HCT116 (cell line): ENCODE results near the gene SFTPD. TPM values are rescaled to one million over a fixed set of nuclear protein-coding genes. Genes with fewer than 3 reads are reported as not detected.

Source experiments
- ATAC-seq: fragments of 200-7000 bp; cut with Tn5 transposase; 2 replicates; pipeline ENCODE4 v1.9.1; 2020; ENCODE audit warnings: mild to moderate bottlenecking, moderate library complexity
- BruUV-seq: library from RNA; stranded (reverse); fragments of 400-500 nt; replicated peaks from 2 replicates; lab custom pipeline; 2021; lab: Mats Ljungman, UMichigan
- CTCF ChIA-PET: fragments of 300-600 bp; sonication (Branson Sonifier 250); formaldehyde crosslinking; loops from one replicate; lab custom pipeline; 2021; ENCODE audit warnings: antibody characterized with exemption; lab: Charles Lee
- POLR2A ChIA-PET: fragments of 300-600, 350-600 bp; sonication (Branson Sonifier 250); formaldehyde crosslinking; loops from one replicate; lab custom pipeline; 2021; ENCODE audit warnings: antibody characterized with exemption; lab: Charles Lee
- RAD21 ChIA-PET, 2 experiments: fragments of 300-600 bp; sonication (Branson Sonifier 250); formaldehyde crosslinking; loops; one replicate each; lab custom pipeline; 2023; ENCODE audit warnings: low total read pairs in 2 of 2; ENCODE audit not compliant: uncharacterized antibody in 2 of 2, unreplicated experiment in 2 of 2, low non-redundant PET in 1 of 2; lab: Charles Lee
- DNase-seq: peaks from one replicate; pipeline ENCODE4 v3.0.0-alpha.2; 2010; ENCODE audit warnings: low read depth, low spot score
- H2AFZ ChIP-seq: fragments of 200-600 bp; shearing (Covaris generic), sonication (generic); 2 replicates; pipeline ENCODE4 v1.6.1; 2017; ENCODE audit warnings: low read depth, mixed run types, mixed read lengths, antibody characterized with exemption, low read length; ENCODE audit not compliant: poor library complexity, severe bottlenecking
- H3K27ac ChIP-seq: 2 replicates; pipeline ENCODE4 v1.5.1; 2012; ENCODE audit warnings: low read depth, low read length
- H3K27me3 ChIP-seq: fragments of 200-600 bp; sonication (generic); 2 replicates; pipeline ENCODE4 v1.6.1; 2016; ENCODE audit warnings: mixed run types, low read length, mixed read lengths; ENCODE audit not compliant: insufficient read depth
- H3K36me3 ChIP-seq, 2 experiments: fragments of 200-500 bp in 1 of 2; fragments of 200-600 bp in 1 of 2; sonication (Bioruptor generic) in 1 of 2; sonication (generic) in 1 of 2; 2 replicates each; pipeline versions ENCODE4 v1.5.1 to v1.6.1; 2014 to 2016; ENCODE audit warnings: low read length in 2 of 2, inconsistent platforms in 1 of 2, mixed read lengths in 1 of 2, mixed run types in 1 of 2; ENCODE audit not compliant: insufficient read depth in 2 of 2, control insufficient read depth in 1 of 2
- H3K4me1 ChIP-seq, 2 experiments: fragments of 200-600 bp in 1 of 2; sonication (generic) in 1 of 2; 2 replicates each; pipeline versions ENCODE4 v1.5.1 to v1.6.1; 2012 to 2017; ENCODE audit warnings: low read length in 2 of 2, inconsistent platforms in 1 of 2, mild to moderate bottlenecking in 1 of 2, mixed read lengths in 1 of 2, mixed run types in 1 of 2, moderate library complexity in 1 of 2; ENCODE audit not compliant: insufficient read depth in 2 of 2, control insufficient read depth in 1 of 2
- H3K4me2 ChIP-seq: fragments of 200-600 bp; sonication (generic); 2 replicates; pipeline ENCODE4 v1.6.1; 2017; ENCODE audit warnings: mixed run types, low read length, mixed read lengths
- H3K4me3 ChIP-seq, 2 experiments: fragments of 200-600 bp in 1 of 2; sonication (generic) in 1 of 2; replicated peaks in 1 of 2; 2 replicates each; pipeline ENCODE4 v1.5.1; 2011 to 2016; ENCODE audit warnings: low read length in 2 of 2, control low read depth in 1 of 2, low read depth in 1 of 2, mild to moderate bottlenecking in 1 of 2, mixed read lengths in 1 of 2, mixed run types in 1 of 2
- H3K79me2 ChIP-seq: fragments of 200-600 bp; sonication (generic); 2 replicates; pipeline ENCODE4 v1.6.1; 2017; ENCODE audit warnings: mild to moderate bottlenecking, mixed run types, low read length, moderate library complexity, mixed read lengths; ENCODE audit not compliant: insufficient read depth
- H3K9ac ChIP-seq: fragments of 200-600 bp; sonication (generic); 2 replicates; pipeline ENCODE4 v1.6.1; 2016; ENCODE audit warnings: low read length, mixed read lengths
- H3K9me2 ChIP-seq: fragments of 200-600 bp; sonication (generic), shearing (Covaris generic); 2 replicates; pipeline ENCODE4 v1.6.1; 2017; ENCODE audit warnings: mixed run types, mild to moderate bottlenecking, moderate library complexity; ENCODE audit not compliant: insufficient read depth
- H3K9me3 ChIP-seq, 2 experiments: fragments of 200-500 bp in 1 of 2; fragments of 200-600 bp in 1 of 2; sonication (Bioruptor generic) in 1 of 2; sonication (generic) in 1 of 2; 2 replicates each; pipeline ENCODE4 v1.6.1; 2014 to 2017; ENCODE audit warnings: low read length in 2 of 2, mixed read lengths in 2 of 2, inconsistent platforms in 1 of 2, low read depth in 1 of 2, mild to moderate bottlenecking in 1 of 2, mixed run types in 1 of 2, moderate library complexity in 1 of 2; ENCODE audit not compliant: control insufficient read depth in 1 of 2, insufficient read depth in 1 of 2
- H4K20me1 ChIP-seq: fragments of 200-600 bp; sonication (generic), shearing (Covaris generic); 2 replicates; pipeline ENCODE4 v1.6.1; 2017; ENCODE audit warnings: mixed run types, mild to moderate bottlenecking, moderate library complexity; ENCODE audit not compliant: insufficient read depth
- ATF3 ChIP-seq: IDR thresholded peaks from 2 replicates; pipeline ENCODE4 v1.6.1; 2012
- ELF1 ChIP-seq: IDR thresholded peaks from 2 replicates; pipeline ENCODE4 v1.6.1; 2012; ENCODE audit warnings: low read depth, borderline replicate concordance
- EZH2phosphoT487 ChIP-seq: fragments of 200-600 bp; IDR thresholded peaks from 2 replicates; pipeline ENCODE4 v1.6.1; 2018; ENCODE audit warnings: antibody characterized with exemption, borderline replicate concordance
- FOSL1 ChIP-seq: IDR thresholded peaks from 2 replicates; pipeline ENCODE4 v1.6.1; 2012; ENCODE audit warnings: low read depth
- JUND ChIP-seq: IDR thresholded peaks from 2 replicates; pipeline ENCODE4 v1.6.1; 2012
- MAX ChIP-seq: IDR thresholded peaks from 2 replicates; pipeline ENCODE4 v1.6.1; 2012
- POLR2AphosphoS5 ChIP-seq: IDR thresholded peaks from 2 replicates; pipeline ENCODE4 v1.6.1; 2011; ENCODE audit warnings: mild to moderate bottlenecking, low read depth, low read length, moderate library complexity
- REST ChIP-seq: IDR thresholded peaks from 2 replicates; pipeline ENCODE4 v1.6.1; 2012; ENCODE audit warnings: low read depth
- TCF7L2 ChIP-seq: IDR thresholded peaks from 2 replicates; pipeline ENCODE4 v1.7.0; 2011; ENCODE audit warnings: borderline replicate concordance, inconsistent platforms; ENCODE audit not compliant: insufficient read depth, insufficient read length; ENCODE audit errors: extremely low read depth
- YY1 ChIP-seq: IDR thresholded peaks from 2 replicates; pipeline ENCODE4 v1.6.1; 2011; ENCODE audit warnings: low read length, low read depth, moderate library complexity, mild to moderate bottlenecking; ENCODE audit not compliant: insufficient replicate concordance; ENCODE audit errors: extremely low read depth
- ZBTB33 ChIP-seq: IDR thresholded peaks from 2 replicates; pipeline ENCODE4 v1.6.1; 2011; ENCODE audit warnings: mild to moderate bottlenecking, low read length, moderate library complexity; ENCODE audit not compliant: insufficient replicate concordance; ENCODE audit errors: extremely low read depth
- ZFX ChIP-seq: fragments of 450-650 bp; IDR thresholded peaks from 2 replicates; pipeline ENCODE4 v1.6.1; 2017
- ZNF274 ChIP-seq: fragments of 200-500 bp; sonication (Bioruptor generic); IDR thresholded peaks from 2 replicates; pipeline ENCODE4 v1.6.1; 2014; ENCODE audit warnings: mild to moderate bottlenecking, low read depth, low read length, inconsistent platforms
- intact Hi-C: fragments of 100-400 bp; cut with micrococcal nuclease; formaldehyde crosslinking; loops from 2 replicates; pipeline ENCODE4 v1.10.0; 2022
- total RNA-seq: library from RNA; stranded (reverse); gene quantifications from one replicate; pipeline ENCODE4 v1.2.1, GENCODE V29; 2021; ENCODE audit not compliant: unreplicated experiment

Gene SFTPD
- total RNA-seq, 1 experiment from 2014 or later = 0.66 TPM

GRCh38 chr10:79946271-79947082 is 2.4 kb downstream of the SFTPD start:
- RAD21 ChIA-PET = no interaction called here
- DNase-seq (no peak), ATAC-seq (no peak)
- Histone ChIP-seq H4K20me1 (no peaks in the 10 kb centered on the region), H3K4me3 (no peak overlapping the region), H3K27me3 (peaks cover 7% of the 10 kb centered on the region; the same call in 1 of the 2 replicates), H3K9ac (no peak overlapping the region), H3K27ac (no peak overlapping the region), H2AFZ (no peak overlapping the region), H3K9me3 (no peaks in the 10 kb centered on the region), H3K4me2 (no peak overlapping the region), H3K36me3 (no peaks in the 10 kb centered on the region), H3K4me1 (no peaks in the 10 kb centered on the region), H3K79me2 (no peaks in the 10 kb centered on the region), H3K9me2 (no peaks in the 10 kb centered on the region)
- intact Hi-C loops = no loop called here
- TF ChIP-seq FOSL1 = no peak
- no peak for TF ChIP-seq EZH2phosphoT487
- TF ChIP-seq POLR2AphosphoS5 = no peak
- no peak for TF ChIP-seq JUND
- TF ChIP-seq ATF3 = no peak
- no peak for TF ChIP-seq ZFX
- no peak for TF ChIP-seq TCF7L2
- TF ChIP-seq REST = no peak
- TF ChIP-seq MAX = no peak
- no peak for TF ChIP-seq ELF1
- no peak for TF ChIP-seq YY1
- TF ChIP-seq ZNF274 = no peak
- no peak for TF ChIP-seq ZBTB33
- POLR2A ChIA-PET = no interaction called here
- BruUV-seq = no TSS peak
- CTCF ChIA-PET = no interaction called here
